ENCODE results near the gene TNPO3.

GRCh38 chr7:129094501-129094900 is 39.6 kb upstream of the TNPO3 start:
- TF ChIP-seq, protein P1, sequence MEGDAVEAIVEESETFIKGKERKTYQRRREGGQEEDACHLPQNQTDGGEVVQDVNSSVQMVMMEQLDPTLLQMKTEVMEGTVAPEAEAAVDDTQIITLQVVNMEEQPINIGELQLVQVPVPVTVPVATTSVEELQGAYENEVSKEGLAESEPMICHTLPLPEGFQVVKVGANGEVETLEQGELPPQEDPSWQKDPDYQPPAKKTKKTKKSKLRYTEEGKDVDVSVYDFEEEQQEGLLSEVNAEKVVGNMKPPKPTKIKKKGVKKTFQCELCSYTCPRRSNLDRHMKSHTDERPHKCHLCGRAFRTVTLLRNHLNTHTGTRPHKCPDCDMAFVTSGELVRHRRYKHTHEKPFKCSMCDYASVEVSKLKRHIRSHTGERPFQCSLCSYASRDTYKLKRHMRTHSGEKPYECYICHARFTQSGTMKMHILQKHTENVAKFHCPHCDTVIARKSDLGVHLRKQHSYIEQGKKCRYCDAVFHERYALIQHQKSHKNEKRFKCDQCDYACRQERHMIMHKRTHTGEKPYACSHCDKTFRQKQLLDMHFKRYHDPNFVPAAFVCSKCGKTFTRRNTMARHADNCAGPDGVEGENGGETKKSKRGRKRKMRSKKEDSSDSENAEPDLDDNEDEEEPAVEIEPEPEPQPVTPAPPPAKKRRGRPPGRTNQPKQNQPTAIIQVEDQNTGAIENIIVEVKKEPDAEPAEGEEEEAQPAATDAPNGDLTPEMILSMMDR (conservative IDR thresholded peaks at IDR 0.05 in 1 of 2, IDR thresholded peaks at IDR 0.05 in 1 of 2; ENCODE audit: extremely low read depth in 1 of 2, insufficient read depth in 1 of 2, low read depth in 1 of 2, low read length in 2 of 2): no peak
- no peak for TF ChIP-seq EZH2 (IDR thresholded peaks at IDR 0.05; ENCODE audit: borderline replicate concordance, low read length)
